C4-2B (cell line): ENCODE data around the gene CMPK2.

Experiments
- ZFX ChIP-seq: fragments of 450-650 bp; IDR thresholded peaks from 2 replicates; pipeline ENCODE4 v1.6.1; 2017
- TF ChIP-seq, protein P1 (sequence below): fragments of 450-650 bp; conservative IDR thresholded peaks from 2 replicates; pipeline ENCODE4 v1.5.1; 2017; ENCODE audit warnings: mild to moderate bottlenecking

DNA sequence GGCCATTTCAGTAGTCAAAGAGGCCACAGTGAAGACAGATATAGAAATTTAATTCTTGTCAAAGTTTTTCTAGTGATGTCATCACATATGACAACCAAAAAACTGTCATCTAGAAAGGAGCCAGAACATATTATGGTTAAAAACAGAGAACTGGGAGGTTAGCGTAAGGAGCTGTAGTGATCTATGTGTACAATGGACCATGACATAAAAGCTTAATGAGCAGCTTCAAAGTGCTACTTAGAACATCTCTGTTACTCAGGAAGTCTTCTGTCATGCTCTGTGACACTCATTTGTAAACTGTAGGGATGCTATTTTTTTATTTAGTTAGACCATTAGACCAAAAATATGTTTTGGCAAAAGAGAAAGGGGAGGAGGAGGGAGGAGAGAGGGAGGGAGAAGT, 57.3 kb downstream of the CMPK2 start:
- TF ChIP-seq, protein P1, sequence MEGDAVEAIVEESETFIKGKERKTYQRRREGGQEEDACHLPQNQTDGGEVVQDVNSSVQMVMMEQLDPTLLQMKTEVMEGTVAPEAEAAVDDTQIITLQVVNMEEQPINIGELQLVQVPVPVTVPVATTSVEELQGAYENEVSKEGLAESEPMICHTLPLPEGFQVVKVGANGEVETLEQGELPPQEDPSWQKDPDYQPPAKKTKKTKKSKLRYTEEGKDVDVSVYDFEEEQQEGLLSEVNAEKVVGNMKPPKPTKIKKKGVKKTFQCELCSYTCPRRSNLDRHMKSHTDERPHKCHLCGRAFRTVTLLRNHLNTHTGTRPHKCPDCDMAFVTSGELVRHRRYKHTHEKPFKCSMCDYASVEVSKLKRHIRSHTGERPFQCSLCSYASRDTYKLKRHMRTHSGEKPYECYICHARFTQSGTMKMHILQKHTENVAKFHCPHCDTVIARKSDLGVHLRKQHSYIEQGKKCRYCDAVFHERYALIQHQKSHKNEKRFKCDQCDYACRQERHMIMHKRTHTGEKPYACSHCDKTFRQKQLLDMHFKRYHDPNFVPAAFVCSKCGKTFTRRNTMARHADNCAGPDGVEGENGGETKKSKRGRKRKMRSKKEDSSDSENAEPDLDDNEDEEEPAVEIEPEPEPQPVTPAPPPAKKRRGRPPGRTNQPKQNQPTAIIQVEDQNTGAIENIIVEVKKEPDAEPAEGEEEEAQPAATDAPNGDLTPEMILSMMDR: no peak
- no peak for TF ChIP-seq ZFX
